WI38 (cell line): ENCODE data around the gene HNRNPA3.

Experiments used
- H3K4me3 ChIP-seq: 2 replicates; pipeline ENCODE4 v1.5.1; 2011; ENCODE audit warnings: low read depth, mild to moderate bottlenecking, control low read depth, low read length
- TF ChIP-seq, protein P1 (sequence below): IDR thresholded peaks from 2 replicates; pipeline ENCODE4 v1.5.1; 2012; ENCODE audit warnings: low read depth, mild to moderate bottlenecking, control low read depth, low read length

The HNRNPA3 gene

DNA sequence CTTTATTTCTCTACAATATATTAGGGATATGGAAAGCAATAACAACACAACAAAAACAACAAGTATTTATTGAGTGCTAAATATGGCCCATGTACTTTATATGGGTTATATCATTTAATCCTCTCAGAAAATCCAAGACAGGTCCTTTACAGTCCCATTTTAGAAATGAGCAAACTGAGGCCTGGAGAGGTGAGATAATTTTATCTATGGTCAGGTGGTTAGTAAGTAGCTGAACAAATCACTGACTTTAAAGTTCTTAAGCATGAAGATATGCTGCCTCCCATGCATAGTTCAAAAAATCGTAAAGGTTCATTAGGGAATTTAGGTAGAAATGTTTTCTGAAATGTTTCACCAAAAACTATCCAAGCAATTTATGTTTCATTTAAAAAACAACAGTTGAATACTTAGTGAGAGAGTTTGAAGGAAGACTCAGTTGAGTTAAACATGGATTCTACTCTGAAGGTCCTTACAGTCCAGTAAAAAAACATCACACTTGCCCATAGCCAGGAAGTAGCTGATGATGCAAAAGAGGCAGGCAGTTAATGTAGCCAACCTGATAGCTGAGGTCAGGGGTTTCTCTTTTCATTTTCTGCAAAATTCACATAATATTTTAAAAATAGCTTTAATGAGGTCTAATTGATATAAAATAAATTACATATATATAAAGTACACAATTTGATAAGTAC is 59.5 kb downstream of the HNRNPA3 start:
- TF ChIP-seq, protein P1, sequence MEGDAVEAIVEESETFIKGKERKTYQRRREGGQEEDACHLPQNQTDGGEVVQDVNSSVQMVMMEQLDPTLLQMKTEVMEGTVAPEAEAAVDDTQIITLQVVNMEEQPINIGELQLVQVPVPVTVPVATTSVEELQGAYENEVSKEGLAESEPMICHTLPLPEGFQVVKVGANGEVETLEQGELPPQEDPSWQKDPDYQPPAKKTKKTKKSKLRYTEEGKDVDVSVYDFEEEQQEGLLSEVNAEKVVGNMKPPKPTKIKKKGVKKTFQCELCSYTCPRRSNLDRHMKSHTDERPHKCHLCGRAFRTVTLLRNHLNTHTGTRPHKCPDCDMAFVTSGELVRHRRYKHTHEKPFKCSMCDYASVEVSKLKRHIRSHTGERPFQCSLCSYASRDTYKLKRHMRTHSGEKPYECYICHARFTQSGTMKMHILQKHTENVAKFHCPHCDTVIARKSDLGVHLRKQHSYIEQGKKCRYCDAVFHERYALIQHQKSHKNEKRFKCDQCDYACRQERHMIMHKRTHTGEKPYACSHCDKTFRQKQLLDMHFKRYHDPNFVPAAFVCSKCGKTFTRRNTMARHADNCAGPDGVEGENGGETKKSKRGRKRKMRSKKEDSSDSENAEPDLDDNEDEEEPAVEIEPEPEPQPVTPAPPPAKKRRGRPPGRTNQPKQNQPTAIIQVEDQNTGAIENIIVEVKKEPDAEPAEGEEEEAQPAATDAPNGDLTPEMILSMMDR = no peak
- no peak overlapping the region for H3K4me3 ChIP-seq

DNA sequence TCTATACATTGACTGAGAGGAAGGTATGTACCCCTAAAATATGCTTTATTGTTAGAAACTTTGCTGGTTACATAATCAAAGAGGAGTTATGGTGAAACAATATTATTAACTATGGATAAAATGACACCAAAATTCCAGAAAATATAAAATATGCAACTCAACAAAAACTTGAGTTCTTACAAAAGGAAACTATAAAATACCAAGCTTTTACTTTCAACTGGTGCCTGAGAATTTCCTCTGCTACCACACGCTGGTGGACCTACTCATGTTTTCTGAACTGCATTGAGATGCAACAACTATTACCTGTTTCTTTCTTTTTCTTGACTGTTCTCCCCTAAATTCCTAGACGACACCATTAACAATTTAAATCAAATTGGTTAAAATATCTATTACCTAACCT is 60.2 kb downstream of the HNRNPA3 start:
- TF ChIP-seq, protein P1 = no peak
- no peak overlapping the region for H3K4me3 ChIP-seq

DNA sequence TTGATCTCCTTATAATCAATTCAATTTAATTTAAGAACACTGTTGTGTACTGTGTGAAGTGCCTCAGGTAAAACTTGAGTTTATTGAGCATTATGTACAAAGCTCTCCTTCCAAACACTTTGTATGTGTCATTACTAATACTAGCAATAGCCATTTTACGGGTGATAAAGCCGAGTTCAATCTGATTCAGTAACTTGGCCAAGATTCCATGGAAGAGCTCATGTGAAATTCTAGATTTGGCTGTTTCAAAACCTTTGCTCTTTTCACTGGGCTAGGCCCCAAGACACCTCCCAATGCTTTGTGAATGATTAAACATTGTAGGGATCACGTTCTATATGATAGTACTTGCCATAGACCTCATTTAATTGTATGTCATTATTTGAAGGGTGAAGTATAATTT is 60.8 kb downstream of the HNRNPA3 start:
- TF ChIP-seq, protein P1 = no peak
- no peak overlapping the region for H3K4me3 ChIP-seq
